DMS79 (cell line): ENCODE measurements around the gene CNDP1.
"Not testable (repeated sequence)": the region's sequence is repeated elsewhere in the genome, so short reads cannot be mapped to it uniquely, and the experiment has no call there.

Experiments used
- DNase-seq: peaks from one replicate; lab custom pipeline; 2025; lab: John Stamatoyannopoulos, UW

CNDP1 gene

DNA sequence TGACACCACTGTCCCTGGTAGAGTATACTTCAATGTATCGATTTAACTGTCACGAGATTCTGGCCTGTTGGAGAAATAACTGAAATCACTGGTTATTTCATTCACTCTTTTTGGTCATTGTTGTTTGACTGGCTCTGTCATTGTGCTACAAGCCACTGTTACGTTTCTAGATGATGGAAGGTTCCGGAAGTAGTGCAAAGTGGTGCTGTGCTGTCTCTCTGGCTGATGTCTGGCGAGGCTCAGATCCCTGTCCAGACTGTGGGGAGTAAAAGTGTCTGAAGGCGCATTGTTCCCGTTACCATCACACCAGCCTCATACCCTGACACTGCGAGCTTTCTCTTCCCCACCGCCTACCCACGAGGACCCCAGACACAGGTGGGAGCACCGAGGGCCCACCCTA, 11.7 kb downstream of the CNDP1 start:
- DNase-seq = no peak

- no peak for DNase-seq
Observed at GRCh38 chr18:74546751-74547530, 12.6 kb downstream of the CNDP1 start.

GRCh38 chr18:74547860-74548259, 13.6 kb downstream of the CNDP1 start:
- DNase-seq = no peak

DNA sequence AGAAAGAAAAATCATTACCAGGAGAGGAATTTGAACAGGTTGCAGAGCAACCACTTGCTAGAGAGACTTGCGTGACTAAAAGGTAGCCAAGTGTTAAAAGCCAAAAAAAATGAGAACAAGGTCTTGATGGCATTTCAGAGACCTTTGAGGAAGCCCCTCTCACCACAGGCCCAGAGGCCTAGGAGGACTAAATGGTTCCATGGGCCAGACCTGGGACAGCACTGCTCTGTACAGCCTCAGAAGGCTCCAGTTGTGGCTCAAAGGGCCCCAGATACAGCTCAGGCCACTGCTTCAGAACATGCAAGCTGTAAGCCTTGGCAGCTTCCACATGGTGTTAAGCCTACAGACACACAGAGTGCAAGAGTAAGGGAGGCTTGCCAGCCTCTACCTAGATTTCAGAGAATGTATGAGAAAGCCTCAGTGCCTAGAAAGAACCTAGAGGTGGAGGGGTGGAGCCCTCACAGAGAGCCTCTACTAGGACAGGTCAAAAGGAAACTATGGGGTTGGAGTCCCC, 15.3 kb downstream of the CNDP1 start:
- no peak for DNase-seq

GRCh38 chr18:74550886-74551285, 16.6 kb downstream of the CNDP1 start:
- no peak for DNase-seq

DNA sequence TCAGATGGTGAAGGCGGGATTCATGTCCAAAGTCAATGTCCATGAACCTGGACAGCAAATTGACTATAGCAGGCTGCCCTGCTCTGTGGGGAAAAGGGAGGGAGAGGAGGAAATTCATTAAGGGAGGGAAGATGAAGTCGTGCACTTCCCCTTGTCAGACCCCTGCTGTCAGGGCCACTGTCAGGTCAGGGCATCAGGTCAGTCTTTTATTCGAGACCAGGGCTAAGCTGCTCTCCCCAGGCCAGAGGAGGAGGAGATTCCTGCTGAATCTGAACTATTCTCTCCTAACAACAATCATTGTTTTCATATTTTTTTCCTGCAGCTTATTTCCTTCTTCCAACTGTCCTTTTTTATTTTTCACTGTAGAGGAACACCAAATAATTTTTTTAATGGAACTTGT, 17.2 kb downstream of the CNDP1 start:
- DNase-seq = no peak

GRCh38 chr18:74551936-74552555, 17.7 kb downstream of the CNDP1 start:
- DNase-seq = peak; percentile 30

DNA sequence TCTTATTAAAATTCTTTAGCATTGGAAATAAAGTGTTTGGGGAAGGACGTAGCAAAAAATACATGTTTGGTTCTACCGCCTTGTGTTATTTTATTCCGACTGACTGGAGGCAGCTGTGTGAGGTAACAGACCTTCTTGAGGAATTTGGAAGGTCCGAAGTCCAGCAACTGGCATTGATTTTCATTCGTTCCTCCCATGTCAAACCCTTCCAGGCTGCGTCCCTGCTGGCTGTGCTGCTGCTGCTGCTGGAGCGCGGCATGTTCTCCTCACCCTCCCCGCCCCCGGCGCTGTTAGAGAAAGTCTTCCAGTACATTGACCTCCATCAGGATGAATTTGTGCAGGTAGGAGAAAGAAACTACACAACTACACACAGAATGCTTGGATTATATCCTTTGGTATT, 21.8 kb downstream of the CNDP1 start:
- DNase-seq = no peak

DNA sequence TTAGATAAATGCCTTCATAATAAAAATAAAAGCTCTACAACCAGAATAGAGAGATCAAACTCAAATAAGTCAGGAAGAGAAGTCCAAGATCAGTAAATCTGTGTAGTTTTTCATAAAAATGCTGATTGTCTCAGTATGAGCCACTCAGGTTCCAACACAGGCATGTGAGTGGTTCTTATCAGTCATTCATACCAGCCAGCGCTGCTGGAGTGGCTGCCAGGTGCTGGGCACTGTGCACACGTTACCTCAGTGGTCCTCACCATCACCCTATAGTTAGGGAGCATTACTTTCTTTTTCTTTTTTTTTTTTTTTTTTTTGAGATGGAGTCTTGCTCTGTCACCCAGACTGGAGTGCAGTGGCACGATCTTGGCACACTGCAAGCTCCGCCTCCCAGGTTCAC, 23.8 kb downstream of the CNDP1 start:
- no peak for DNase-seq

DNA sequence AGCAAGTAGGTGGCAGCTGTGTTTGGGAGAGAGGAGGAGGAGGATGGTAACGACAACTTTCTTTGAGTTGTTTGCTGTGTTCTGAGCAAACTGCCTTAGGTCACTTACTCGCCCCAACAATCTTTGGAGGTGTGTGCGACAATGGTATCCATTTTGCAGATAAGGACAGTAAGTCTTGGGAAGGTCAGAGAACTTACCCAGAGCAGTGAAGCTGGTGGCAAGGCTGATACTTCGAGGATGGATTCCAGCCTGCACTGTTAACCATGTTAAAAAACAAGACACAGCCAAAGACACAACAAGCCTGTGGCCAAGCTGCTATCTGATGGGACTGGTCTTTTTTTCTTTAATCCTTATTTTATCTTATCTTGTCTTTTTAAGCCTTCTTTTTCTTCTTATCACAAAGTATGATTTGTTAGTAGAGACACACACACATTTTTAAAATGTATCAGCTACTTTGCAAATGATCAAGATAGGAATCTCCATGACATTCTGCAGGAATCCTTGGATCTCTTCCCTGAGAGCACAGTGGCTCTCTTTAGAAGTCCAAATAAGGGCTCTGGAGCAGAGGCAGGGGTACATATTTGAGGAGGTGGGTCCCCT, 27.9 kb downstream of the CNDP1 start:
- DNase-seq = no peak

- no peak for DNase-seq
Observed at GRCh38 chr18:74562775-74563174, 28.5 kb downstream of the CNDP1 start.

DNA sequence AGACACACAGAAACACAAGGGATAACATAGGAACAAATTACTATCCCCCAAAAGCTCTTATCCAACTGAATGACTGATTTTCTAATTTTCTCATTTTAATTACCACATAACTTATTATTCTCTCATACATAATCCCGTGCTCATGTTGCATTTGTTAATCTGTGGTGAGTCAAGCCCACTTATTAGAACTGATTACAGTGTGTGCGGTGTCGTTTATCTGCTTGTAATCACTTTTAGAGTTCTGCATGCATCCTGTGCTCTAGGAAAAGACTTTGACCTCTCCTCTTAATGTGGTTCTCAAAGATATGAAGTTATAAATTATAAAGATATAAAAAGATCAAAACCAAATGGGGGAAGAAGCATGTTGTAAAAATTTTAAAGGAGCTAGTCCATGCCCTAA, 29.7 kb downstream of the CNDP1 start:
- DNase-seq = no peak

DNA sequence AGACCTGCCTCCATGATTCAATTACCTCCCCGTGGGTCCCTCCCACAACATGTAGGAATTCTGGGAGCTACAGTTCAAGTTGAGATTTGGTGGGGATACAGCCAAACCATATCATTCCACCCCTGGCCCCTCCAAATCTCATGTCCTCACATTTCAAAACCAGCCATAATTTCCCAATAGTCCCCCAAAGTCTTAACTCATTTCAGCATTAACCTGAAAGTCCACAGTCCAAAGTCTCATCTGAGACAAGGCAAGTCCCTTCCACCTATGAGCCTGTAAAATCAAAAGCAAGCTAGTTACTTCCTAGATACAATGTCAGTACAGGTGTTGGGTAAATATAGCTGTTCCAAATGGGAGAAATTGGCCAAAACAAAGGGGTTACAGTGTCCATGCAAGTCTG, 30.9 kb downstream of the CNDP1 start:
- not testable (repeated sequence) for DNase-seq

- DNase-seq = not testable (repeated sequence)
Observed at GRCh38 chr18:74565993-74566392, 31.7 kb downstream of the CNDP1 start.

GRCh38 chr18:74567822-74568221, 33.5 kb downstream of the CNDP1 start:
- DNase-seq = no peak

- DNase-seq = no peak
Observed at GRCh38 chr18:74569401-74569800, 35.1 kb downstream of the CNDP1 start.

- no peak for DNase-seq
Observed at GRCh38 chr18:74570266-74570665, 36.0 kb downstream of the CNDP1 start.

DNA sequence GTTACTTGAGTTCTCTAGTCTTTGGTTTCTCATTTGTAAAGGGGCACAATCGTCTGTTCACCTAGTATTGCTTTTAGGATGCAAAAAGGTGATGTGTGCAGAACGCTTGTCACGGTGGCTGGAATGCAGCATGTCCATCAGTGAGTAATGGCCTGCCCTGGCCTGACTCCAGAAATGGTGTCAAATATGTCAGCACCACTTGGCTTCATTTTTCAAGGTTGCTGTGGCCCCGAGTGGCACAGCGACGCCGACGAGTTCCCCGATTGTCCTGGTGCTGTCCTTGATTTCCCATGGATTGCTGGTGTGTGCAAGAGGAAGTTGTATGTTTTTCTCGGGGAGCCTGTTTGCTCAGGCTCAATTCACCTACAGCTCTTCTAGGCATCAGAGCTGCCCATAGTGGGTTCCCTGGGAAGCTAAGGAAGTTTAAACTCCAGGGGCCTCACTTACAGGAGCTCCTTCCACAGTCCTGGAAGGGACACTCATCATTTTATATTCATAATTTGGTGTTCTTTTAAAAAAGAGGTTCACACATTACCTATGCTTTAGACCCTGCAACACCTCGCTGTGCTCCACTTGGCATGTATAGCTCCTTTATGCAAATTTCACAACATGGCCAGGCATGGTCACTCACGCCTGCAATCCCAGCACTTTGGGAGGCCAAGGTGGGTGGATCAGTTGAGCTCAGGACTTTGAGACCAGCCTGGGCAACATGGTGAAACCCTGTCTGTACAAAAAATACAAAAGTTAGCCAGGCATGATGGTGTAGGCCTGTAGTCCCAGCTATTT, 37.8 kb downstream of the CNDP1 start:
- DNase-seq = no peak

- DNase-seq = no peak
Observed at GRCh38 chr18:74573053-74573452, 38.8 kb downstream of the CNDP1 start.

DNA sequence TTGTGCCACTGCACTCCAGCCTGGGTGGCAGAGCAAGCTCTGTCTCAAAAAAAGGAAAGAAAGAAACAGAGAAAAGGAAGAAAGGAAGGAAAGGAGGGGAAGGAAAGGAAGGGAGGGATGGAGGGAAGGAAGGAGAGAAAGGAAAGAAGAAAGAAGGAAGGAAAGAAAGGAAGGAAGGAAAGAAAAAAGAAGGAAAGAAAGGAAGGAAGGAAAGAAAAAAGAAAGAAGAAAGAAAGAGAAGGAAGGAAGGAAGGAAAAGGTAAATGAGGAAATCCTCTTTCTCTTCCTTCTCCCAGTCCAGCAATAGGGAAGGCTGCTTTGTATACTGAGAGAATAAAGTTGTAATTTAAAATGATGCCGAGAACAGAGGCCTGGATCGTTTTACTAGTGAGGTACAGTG, 40.6 kb downstream of the CNDP1 start:
- no peak for DNase-seq

DNA sequence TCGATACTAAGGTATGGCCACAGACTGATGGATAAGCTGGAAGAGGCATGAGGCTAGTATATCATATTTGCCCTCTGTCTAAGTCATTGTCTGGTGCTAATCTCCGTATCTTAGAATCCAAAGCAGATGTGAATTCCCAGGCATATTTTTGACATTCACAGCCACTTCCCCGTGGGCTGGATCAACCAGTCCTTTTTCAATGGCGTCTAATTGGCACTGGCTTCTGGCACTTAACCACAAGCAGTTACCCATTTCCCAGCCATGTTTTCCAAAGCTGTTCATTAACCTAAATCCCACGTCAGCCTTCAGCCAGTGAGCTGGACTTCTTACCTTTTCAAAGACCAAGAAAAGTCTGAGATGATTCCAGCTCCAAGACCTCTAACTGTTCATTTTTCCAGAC, 42.7 kb downstream of the CNDP1 start:
- DNase-seq = no peak

GRCh38 chr18:74579496-74580065, 45.3 kb downstream of the CNDP1 start:
- DNase-seq = no peak
